DMS114 treated with DMSO at 0.1 percent for 48 hours (cell line): Measurements from ENCODE around the gene HNRNPA3.
"Not testable (repeated sequence)": the region's sequence is repeated elsewhere in the genome, so short reads cannot be mapped to it uniquely, and the experiment has no call there.

Experiments
- DNase-seq: peaks from one replicate; lab custom pipeline; 2025; ENCODE audit not compliant: unreplicated experiment; lab: John Stamatoyannopoulos, UW

Gene HNRNPA3

DNA sequence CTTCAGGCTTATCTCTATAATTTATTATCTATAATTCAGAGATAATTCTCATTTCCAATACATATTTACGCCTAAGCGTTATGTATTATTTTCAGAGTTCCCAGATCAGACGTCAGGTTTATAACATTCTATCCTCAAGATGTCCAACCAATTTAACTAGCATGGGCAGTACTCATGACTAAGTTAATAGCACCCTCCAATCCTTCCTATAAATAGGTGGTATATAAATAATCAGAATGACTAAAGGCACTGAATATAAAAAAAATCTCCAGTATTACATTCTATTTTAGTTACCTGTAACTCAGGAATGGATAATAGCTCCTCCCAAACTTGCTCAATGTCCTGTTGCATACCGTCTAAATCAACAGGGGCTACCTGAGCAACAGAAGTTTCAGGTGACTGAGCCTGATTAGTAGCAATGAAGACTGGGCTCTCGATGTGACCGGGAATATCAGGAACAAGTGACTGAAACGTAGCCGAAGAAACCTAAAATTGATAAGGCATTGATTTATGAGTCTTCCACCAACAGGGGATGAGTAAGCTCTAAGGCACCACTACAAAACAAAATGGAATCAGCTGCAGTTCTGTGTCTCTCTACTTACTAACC is 19.6 kb downstream of the HNRNPA3 start:
- no peak for DNase-seq

DNA sequence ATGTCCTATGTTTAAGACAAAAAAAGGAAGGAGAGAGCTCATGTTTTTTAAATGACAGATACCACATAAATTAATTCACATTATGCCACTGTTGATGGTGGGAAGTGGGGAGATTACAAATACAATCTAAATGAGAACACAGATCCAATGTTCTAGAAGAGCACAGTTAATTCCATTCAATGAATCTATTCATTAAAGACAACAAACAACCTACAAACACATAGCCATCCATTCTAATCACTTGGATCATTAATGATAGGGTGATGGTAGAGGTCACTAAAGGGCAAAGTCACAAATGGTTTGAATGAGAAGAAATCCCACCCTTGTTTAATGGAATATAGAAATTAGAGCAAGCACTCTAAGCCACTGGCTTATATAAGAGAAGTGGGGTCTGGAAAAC is 21.7 kb downstream of the HNRNPA3 start:
- DNase-seq: no peak

DNA sequence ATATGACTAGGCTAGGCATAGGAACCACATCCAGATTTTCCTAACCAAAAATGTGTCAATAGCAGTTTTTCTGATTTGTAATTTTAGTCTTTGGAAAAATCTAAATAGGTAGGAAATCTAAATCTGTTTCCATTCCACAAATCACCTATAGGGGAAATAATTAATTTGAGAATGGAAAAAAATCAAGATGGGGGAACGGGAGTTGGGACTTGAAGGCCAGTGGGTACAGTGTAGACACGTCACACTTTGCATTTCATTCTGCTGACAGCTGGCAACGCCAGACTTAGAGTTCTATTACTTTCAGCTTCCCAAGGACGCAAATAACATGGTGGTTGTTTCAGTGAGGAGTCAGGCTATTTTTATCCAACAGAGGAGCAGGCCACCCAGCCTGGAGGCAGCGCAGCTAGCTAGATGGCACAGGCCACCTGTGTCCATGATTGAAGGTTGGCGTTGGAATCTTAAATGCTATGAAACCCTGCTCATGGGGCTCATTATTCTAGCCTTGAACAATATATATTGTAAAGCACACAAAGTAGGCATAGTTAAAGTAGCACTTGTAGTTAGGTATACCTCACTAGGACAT is 23.4 kb downstream of the HNRNPA3 start:
- no peak for DNase-seq

DNA sequence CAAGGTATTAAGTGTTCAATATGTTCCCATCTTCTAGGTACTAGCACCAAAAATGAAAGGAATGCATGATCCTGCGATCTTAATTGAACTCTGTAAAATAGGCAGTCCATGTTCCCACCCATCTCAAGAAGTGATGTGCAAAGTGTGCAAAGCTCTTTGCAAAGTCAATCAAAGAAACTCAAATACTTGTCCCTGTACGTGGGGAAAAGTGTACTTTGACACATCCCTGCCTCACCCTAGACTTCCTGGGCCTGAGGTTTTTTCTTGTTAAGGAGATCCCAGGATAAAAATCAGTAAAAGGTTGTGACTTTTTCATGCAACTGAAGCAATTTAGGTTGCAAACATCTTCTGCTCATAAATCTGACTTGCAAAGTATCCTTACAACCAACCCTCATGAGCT is 25.3 kb downstream of the HNRNPA3 start:
- DNase-seq: no peak

DNA sequence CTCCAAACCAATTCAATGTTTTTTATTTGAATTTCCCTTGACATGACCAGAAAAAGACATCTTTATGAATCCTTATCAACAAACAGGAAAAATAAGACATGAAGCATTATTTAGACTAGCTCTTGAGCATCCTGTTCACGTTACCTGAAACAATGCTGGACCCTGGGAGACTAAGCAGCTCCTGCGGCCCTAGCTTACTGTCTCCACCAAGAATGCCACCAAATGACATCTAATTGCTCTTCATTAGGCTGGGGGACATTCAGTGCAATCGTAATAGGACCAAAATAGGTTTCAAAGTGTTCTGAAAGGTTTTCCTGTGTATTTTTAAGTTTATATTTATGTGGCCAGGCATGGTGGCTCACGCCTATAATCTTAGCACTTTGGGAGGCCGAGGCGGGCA is 26.5 kb downstream of the HNRNPA3 start:
- DNase-seq: no peak

DNA sequence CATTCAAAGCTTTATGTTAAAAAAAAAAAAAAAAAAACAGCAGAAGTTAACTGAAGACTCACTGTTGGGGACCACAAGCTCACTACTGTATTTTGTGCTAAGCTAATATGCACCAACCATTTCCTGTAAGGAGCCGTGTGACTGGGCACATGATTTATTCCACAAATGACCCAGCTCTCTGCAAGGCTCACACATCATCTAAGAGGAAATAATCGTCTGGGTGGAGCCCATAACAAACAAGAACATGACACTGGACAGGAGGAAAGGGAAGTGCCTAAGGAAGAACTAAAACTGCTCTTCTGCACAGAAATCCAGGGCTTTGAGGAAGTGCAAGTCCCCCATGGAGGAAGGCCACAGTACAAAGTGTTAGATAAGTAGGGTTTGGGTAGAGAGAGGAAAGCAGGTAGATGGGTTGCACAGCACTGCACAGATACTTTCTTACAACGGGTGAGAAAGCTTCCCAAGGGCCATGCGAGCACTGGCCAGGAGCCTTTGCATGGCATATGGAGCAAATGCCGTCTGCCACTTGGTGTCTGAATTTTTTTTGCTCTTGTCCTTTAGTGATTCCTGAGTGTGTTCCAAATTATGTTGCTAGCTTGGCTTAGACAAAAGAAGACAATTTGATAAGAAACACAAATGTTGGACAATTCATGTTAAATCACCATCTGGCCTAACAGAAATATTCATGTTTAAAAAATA is 27.5 kb downstream of the HNRNPA3 start:
- no peak for DNase-seq

DNA sequence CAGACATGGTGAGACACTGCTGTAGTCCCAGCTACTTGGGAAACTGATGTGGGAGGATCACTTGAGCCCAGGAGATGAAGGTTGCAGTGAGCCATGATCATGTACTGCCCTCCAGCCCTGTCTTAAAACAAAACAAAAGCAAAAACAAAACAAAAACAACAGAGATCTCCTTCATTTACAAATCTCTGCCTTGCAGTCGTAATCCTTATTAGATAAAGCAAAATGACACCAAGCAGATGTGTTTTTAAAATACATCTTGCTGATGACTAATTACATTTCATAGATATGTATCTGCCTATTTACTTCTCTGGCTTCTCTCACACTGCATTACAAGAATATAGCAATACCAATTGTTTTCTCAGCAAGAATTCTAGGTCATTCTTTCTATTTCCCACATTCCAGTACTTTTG is 29.1 kb downstream of the HNRNPA3 start:
- DNase-seq: no peak

DNA sequence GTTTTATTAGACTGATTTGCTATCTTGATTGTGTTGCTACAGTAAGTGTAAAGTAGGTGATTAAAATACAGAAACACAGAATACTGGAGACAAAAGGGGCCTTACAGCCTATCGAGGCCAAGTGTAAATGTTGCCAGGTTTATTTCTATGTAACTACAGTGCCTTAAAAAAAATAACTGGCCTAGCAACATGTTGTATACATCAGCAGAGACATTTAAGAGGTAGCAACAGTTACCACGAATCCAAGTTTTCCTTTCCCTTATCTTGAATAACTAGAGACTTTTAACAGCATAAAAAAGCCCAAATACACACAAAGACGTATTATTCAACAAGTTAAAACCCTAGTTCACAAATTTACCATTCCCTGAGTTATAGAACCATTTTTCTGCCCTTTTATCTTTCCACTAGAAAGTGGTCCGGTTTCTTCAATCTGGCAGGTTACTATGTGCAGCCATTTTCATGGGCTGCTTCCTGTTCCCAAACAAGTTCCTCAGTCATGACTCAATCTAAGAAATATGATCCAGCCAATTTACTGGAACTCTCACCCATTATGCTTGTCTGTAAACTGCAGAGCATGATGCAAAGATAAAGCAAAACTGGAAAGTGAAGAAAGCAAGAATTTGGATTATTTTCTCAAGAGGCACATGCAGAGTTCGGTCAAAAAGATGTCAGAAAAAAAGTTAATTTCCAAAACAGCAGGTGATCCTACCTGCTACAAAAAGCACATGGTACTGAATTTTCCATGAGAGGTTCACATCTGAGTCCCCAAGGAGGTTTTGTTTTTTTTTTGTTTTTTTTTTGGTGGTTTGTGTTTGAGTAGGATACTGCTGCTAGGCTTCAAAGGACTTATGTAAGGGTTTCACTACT is 29.8 kb downstream of the HNRNPA3 start:
- no peak for DNase-seq

DNA sequence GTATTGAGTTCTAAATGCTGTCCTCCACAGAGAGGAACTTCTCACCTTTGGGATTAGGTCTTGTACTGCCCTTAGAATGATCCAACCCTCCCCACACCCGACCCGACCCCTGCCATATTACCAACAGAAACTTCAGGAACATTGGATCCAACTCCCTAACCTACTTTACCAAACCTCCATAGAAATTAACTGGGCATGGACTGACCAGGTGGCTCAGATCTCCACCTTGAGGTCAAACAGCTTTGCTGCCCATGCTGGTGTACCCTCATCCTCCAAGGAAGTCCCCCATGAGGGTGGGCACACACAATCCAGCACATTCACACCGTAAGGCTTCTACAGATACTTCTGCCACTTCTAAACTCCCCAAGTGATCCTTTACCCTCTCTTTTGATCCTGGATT is 30.5 kb downstream of the HNRNPA3 start:
- no peak for DNase-seq

DNA sequence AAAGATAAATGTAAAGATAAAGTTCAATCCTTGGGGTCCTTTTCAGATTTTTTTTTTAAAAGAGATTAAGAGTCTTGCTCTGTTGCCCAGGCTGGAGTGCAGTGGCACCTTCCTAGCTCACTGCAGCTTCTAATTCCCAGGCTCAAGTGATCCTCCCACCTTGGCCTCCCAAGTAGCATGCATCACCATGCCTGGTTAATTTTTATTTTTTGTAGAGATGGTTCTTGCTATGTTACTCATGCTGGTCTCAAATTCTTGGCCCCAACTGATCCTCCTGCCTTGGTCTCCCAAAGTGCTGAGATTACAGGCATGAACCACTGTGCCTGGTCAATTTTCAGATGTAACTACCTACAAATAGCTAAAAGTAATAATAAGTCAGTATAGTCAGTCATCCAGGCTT is 30.9 kb downstream of the HNRNPA3 start:
- no peak for DNase-seq

DNA sequence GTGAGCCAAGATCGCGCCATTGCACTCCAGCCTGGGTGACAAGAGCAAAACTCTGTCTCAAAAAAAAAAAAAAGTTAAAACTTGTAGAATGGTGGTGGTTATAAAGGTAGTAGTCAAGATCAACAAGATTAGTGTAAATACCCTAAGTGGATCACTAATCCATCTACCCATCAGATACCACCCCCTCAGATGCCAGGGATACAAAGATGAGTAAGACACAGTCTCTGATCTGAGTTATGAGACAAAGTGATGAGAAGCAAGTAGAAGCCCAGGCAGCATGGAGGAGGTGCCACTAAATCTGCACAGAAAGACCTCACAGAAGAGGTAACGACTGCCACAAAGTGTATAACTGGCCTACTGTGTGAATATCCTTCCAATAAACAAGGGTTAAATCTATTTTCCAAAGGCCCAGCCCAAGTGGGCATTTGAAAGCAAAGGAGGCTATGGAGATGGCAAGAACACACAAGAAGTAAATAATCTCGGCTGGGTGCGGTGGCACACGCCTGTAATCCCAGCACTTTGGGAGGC is 31.7 kb downstream of the HNRNPA3 start:
- DNase-seq: no peak

DNA sequence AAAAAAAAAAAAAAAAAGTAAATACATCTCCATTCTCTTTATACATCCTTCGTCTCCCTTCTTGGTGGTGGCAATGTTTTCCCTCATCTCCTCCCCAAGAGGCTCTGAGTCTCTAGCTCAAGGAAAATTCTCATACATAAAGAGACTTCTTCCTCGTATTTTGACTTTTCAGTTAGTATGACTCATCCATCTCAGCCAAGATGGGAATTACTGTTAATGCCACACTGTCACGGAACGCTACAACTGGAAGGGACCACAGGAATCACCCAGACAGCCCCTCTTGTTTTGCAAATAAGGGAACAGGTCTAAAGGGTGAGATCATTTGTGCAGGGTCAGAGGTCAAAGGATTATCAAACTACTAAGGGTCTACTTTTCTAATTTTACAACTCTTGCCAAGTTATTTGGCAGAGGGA is 32.4 kb downstream of the HNRNPA3 start:
- no peak for DNase-seq

DNA sequence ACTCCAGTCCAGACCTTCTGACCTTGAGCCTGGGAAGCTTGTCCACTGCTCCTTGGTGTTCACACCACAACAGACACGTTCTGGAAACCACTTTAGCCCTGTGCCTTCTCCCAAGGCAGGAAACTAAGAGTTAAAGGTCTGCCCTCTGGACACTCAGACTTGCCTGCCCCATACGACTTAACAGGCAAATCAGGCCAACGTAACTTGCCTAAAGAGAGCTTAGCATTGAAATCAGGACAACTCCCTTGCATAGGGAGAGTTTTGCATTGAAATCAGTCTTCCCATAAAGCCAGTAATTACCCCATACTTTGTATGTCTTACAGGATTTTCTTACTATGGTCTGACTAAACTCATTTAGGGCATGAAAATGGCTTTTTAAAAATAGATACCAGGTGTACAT is 33.4 kb downstream of the HNRNPA3 start:
- DNase-seq: no peak

DNA sequence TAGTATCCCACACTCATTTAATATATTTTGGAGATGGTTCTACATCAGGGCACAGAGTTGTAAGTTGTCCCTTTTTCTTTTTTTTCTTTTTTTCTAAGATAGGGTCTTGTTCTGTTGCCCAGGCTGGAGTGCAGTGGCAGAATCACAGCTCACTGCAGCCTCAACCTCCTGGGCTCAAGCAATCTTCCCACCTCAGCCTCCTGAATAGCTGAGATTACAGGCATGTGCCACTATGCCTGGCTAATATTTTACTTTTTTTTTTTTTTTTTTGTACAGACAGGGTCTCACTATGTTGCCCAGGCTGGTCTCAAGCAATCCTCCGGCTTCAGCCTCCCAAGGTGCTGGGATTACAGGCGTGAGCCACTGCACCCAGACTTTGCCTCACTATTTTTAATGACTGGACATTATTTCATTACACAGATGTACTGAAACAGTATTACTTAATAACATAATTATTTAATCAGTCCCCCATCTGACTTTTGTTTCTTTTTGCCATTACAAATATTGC is 34.0 kb downstream of the HNRNPA3 start:
- DNase-seq: not testable (repeated sequence)

DNA sequence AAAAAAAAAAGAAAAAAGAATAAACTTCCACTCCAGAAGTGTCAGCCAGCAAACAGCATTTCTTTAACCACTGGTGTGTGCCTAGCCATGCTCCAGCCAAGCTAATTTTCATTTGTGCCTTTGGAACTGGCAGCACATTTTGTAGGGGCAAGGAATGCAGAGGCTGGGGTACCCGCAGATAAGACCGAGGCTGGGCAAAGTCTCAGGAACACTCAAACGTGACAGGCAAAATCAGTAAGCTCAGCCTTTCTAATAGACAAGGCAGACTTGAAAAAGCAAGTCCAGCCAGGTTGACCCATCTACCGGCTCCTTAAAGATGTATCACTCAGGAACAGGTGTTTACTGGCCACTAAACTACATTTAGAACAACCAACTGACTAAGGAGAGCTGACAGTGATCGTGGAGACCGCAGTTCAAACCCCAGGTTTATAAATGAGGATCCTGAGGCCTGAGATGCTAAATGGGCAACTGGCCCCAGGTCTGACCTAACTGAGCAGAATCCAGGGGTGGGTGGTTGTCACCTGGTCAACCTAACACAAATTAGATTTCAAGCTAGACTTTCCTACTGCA is 35.2 kb downstream of the HNRNPA3 start:
- no peak for DNase-seq

DNA sequence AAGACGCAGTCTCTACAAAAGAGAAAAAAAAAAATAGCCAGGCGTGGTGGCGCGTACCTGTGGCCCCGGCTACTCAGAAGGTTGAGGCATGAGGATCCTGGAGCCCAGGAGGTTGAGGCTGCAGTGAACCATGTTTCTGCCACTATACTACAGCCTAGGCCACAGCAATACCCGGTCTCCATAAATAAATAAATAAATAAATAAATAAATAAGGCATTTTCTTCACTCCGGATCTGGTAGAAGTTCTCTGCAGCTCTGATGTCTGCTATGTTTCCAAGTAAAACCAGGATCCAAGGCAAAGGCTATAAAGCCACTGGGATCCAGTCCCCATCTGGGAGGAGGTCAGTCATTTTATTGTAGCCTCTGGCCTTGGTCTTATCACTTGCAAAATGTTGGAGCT is 36.4 kb downstream of the HNRNPA3 start:
- no peak for DNase-seq

DNA sequence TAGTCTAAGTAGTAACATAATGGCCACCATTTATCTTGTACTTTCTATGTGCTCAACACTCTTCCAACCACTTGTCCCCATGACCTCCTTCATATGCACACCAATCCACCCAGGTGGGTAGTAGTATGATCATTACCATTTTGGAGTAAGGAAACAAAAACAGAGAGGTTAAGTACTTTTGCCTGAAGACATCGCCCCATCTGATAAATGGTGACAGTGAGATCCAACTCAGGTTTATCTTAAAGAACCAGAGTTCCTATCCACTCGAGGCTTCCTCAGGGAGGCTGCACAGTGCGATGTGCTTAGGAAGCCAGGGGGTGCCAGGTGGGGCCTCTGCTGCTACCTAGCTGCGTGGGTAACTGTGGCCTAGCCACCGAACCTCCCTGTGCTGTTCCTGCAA is 37.9 kb downstream of the HNRNPA3 start:
- no peak for DNase-seq

DNA sequence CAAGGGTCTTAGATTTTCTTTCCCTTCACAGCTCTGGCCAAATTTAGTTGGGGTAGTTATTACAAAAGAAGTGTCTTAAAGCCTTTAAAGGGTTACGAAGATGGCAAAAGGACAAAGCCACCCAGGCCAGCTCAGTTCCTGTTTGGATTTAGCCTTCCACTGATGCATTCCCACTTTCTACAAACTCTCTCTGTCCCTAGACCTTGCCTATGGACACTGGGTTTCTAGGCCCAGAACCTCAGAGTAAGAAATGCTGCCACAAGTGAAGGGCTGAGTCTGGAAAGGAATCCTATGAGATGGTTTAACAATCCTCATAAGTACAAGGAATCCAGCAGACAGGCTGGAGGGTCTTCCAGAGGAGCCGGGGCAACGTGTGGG is 38.6 kb downstream of the HNRNPA3 start:
- no peak for DNase-seq

DNA sequence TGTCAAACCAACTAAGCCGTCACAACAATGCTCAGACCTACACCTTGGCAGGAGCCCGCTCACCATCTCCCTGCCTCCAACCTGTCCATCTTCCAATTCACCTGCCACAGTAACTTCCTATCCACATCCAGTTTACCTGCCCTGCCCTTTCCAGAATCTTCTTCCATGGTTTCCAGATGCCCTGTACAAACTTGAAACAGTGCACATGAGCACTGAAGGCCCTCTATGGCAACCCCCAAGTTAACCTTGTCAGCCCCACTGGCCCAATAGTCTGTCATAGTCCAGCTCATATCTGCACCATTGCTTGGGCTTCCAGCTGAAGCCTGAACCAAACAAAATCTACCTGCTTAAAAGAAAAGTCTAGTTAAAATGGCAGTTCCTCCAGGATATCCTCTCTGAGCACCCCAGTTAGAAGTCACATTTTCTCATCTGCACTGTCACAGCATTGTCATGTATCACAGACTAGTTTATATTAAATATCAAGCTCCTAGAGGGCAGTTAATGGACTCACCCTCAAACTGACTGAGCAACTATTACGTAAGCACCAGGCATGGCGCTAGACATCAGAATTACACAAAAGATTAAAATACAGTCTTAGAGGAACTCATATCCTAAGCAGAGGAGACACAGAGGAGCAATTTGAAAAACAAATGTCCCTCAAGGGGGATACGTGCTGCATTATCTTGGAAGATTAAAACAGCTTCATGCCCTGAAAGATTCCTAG is 40.4 kb downstream of the HNRNPA3 start:
- no peak for DNase-seq

DNA sequence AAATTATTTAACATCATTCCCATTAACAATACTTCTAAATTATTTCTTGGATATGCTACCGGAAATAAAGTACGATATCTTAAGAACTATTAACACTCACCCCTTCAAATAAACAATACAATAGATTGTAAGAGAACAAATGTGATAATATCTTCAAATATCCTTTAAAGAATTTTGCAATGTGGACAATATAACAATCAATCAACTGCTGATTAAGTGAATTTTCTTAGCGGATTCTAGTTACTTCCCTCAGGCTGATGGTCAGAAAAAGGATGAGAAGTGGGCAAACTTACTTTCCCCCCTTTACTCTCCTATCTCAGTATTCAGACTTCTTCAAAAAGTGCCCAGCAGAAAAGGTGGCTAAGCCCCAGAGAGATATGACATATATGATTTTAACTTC is 41.1 kb downstream of the HNRNPA3 start:
- DNase-seq: no peak
